PC-3 (cell line): ENCODE results near the gene PRF1. TPM values are rescaled to one million over a fixed set of nuclear protein-coding genes. Genes with fewer than 3 reads are reported as not detected.

ENCODE experiments used
- ATAC-seq: fragments of 200-7000 bp; cut with Tn5 transposase; 2 replicates; pipeline ENCODE4 v1.9.1; 2020; ENCODE audit warnings: mild to moderate bottlenecking, moderate library complexity
- BruUV-seq: library from RNA; stranded (reverse); fragments of 400-500 nt; replicated peaks from 2 replicates; lab custom pipeline; 2021; lab: Mats Ljungman, UMichigan
- CTCF ChIA-PET: fragments of 300-600 bp; sonication (Branson Sonifier 250); formaldehyde crosslinking; loops from one replicate; lab custom pipeline; 2022; ENCODE audit warnings: antibody characterized with exemption; lab: Charles Lee
- POLR2A ChIA-PET: fragments of 300-600 bp; sonication (Branson Sonifier 250); formaldehyde crosslinking; loops from one replicate; lab custom pipeline; 2022; ENCODE audit warnings: antibody characterized with exemption; ENCODE audit not compliant: unreplicated experiment; lab: Charles Lee
- DNase-seq: peaks from one replicate; pipeline ENCODE4 v3.0.0-alpha.2; 2015
- H2AFZ ChIP-seq: fragments of 300-600 bp; sonication (generic); 2 replicates; pipeline ENCODE4 v1.6.0; 2016; ENCODE audit warnings: antibody characterized with exemption, low read length
- H3F3A ChIP-seq: fragments of 300-600 bp; sonication (generic); one replicate; pipeline ENCODE4 v1.6.0; 2017; ENCODE audit warnings: antibody characterized with exemption, low read length, control low read depth, mild to moderate bottlenecking; ENCODE audit not compliant: unreplicated experiment
- H3K27ac ChIP-seq: fragments of 300-600 bp; sonication (generic); 2 replicates; pipeline ENCODE4 v1.5.1; 2016; ENCODE audit warnings: mild to moderate bottlenecking, low read length
- H3K27me3 ChIP-seq: fragments of 300-600 bp; sonication (generic); 2 replicates; pipeline ENCODE4 v1.6.1; 2016; ENCODE audit warnings: low read length, mixed read lengths
- H3K36me3 ChIP-seq: fragments of 300-600 bp; sonication (generic); 2 replicates; pipeline ENCODE4 v1.6.1; 2016; ENCODE audit warnings: low read depth, mixed run types, low read length, mixed read lengths
- H3K4me1 ChIP-seq: fragments of 300-600 bp; sonication (generic); 2 replicates; pipeline ENCODE4 v1.5.1; 2016; ENCODE audit warnings: low read length; ENCODE audit not compliant: insufficient read depth
- H3K4me2 ChIP-seq: fragments of 300-600 bp; sonication (generic); 2 replicates; pipeline ENCODE4 v1.6.0; 2016; ENCODE audit warnings: low read length
- H3K4me3 ChIP-seq: fragments of 300-600 bp; sonication (generic); 2 replicates; pipeline ENCODE4 v1.5.1; 2016; ENCODE audit warnings: mild to moderate bottlenecking, low read length, mixed read lengths
- H3K79me2 ChIP-seq: fragments of 300-600 bp; sonication (generic); 2 replicates; pipeline ENCODE4 v1.6.1; 2017; ENCODE audit warnings: low read length, mixed read lengths
- H3K9ac ChIP-seq: fragments of 300-600 bp; sonication (generic); 2 replicates; pipeline ENCODE4 v1.6.0; 2016; ENCODE audit warnings: mild to moderate bottlenecking, low read length
- H3K9me2 ChIP-seq: fragments of 300-600 bp; sonication (generic); replicated peaks from 2 replicates; pipeline ENCODE4 v1.6.1; 2016; ENCODE audit warnings: mixed run types, low read length, mixed read lengths
- H3K9me3 ChIP-seq: fragments of 300-600 bp; sonication (generic); 2 replicates; pipeline ENCODE4 v1.6.1; 2016; ENCODE audit warnings: low read length, mixed read lengths
- H4K20me1 ChIP-seq: fragments of 300-600 bp; sonication (generic); 2 replicates; pipeline ENCODE4 v1.6.1; 2016; ENCODE audit warnings: low read length, mixed read lengths
- EZH2 ChIP-seq: fragments of 300-600 bp; sonication (generic); IDR thresholded peaks from one replicate; pipeline ENCODE4 v1.6.1; 2017; ENCODE audit warnings: antibody characterized with exemption, mild to moderate bottlenecking, low read length; ENCODE audit not compliant: unreplicated experiment
- EZH2phosphoT487 ChIP-seq: fragments of 300-600 bp; sonication (generic); IDR thresholded peaks from 2 replicates; pipeline ENCODE4 v1.6.1; 2018; ENCODE audit warnings: mild to moderate bottlenecking, antibody characterized with exemption, low read length, borderline replicate concordance
- intact Hi-C: fragments of 100-400 bp; cut with micrococcal nuclease; formaldehyde crosslinking; loops from 2 replicates; pipeline ENCODE4 v1.9.0; 2023
- total RNA-seq: library from RNA; depleted of rRNA; stranded (reverse); fragments of >200 nt; gene quantifications from 2 replicates; pipeline ENCODE4 v1.2.3, GENCODE V29; 2014
- TF ChIP-seq, protein P1 (sequence below): fragments of 300-600 bp; sonication (generic); conservative IDR thresholded peaks from 2 replicates; pipeline ENCODE4 v1.5.1; 2017; ENCODE audit warnings: antibody characterized with exemption, low read depth, mild to moderate bottlenecking, low read length

PRF1 gene
- total RNA-seq, 1 experiment from 2014 or later = not detected

DNA sequence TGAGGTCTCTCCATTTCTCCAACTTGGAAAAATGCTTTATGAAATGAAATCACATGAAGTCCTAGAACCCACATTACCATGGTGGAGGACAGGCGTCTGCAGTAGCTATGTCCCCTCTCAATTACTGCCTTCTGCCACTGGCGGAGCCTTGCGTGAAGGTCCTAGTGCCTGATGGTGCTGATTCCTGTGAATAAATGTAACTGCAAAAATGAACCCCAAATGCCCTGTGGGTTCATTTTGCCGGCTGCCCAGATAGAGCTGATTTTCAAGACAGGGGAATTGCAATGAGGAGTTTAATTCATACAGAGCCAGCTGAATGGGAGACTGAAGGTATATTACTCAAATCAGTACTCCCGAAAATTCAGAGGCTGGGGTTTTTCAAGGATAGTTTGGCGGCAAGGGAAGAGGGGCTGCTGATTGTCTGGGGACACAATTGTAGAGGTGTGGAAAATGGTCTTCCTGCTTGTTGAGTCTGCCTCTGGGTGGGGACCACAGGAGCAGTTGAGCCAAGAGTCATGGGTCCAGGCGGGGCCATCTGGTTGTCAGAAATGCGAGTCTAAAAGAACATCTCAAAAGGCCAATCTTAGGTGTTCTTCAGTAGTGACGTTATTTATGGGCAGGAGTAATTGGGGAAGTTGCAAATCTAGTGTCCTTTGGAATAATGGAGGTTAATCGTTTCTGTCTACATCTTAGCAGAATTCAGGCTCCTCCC lies 13.5 kb downstream of the PRF1 start:
- Histone ChIP-seq H3K36me3 (no peaks in the 10 kb centered on the region), H3K79me2 (no peaks in the 10 kb centered on the region), H3K4me1 (peaks cover 5% of the 10 kb centered on the region; the same call in 1 of the 2 replicates), H4K20me1 (no peaks in the 10 kb centered on the region), H3K9me3 (no peaks in the 10 kb centered on the region), H3K9me2 (no peaks in the 10 kb centered on the region), H3K4me2 (no peak overlapping the region), H3K27me3 (no peaks in the 10 kb centered on the region), H3F3A (no peaks in the 10 kb centered on the region), H3K4me3 (no peak overlapping the region), H3K9ac (no peak overlapping the region), H2AFZ (no peak overlapping the region), H3K27ac (no peak overlapping the region)
- POLR2A ChIA-PET = no interaction called here
- intact Hi-C loops = no loop called here
- CTCF ChIA-PET = no interaction called here
- no TSS peak for BruUV-seq
- DNase-seq = no peak
- no peak for ATAC-seq
- TF ChIP-seq EZH2phosphoT487 = no peak
- TF ChIP-seq EZH2 = no peak
- TF ChIP-seq, protein P1, sequence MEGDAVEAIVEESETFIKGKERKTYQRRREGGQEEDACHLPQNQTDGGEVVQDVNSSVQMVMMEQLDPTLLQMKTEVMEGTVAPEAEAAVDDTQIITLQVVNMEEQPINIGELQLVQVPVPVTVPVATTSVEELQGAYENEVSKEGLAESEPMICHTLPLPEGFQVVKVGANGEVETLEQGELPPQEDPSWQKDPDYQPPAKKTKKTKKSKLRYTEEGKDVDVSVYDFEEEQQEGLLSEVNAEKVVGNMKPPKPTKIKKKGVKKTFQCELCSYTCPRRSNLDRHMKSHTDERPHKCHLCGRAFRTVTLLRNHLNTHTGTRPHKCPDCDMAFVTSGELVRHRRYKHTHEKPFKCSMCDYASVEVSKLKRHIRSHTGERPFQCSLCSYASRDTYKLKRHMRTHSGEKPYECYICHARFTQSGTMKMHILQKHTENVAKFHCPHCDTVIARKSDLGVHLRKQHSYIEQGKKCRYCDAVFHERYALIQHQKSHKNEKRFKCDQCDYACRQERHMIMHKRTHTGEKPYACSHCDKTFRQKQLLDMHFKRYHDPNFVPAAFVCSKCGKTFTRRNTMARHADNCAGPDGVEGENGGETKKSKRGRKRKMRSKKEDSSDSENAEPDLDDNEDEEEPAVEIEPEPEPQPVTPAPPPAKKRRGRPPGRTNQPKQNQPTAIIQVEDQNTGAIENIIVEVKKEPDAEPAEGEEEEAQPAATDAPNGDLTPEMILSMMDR = no peak

DNA sequence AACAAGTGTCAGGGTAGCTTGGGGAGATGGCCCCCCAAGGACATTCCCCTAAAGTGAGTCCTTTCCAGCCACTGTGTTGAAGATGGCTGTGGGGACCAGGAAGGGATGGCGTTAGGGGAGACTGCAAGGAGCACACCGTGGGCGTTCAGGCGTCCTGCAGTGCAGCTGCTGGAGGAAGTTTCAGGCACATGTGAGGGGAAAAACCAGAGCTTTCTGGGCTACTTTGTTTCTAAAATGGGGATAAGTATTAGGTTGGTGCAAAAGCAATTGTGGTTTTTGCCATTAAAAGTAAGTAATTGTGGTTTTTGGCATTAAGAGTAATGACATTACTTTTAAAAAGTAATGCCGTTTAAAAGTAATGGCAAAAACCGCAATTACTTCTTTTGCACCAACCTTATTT lies 14.3 kb downstream of the PRF1 start:
- H3K27ac ChIP-seq = no peak overlapping the region
- H4K20me1 ChIP-seq = no peaks in the 10 kb centered on the region
- no peaks in the 10 kb centered on the region for H3K9me2 ChIP-seq
- H3K9ac ChIP-seq = no peak overlapping the region
- no peak for TF ChIP-seq EZH2
- TF ChIP-seq EZH2phosphoT487 = no peak
- TF ChIP-seq, protein P1 = no peak
- intact Hi-C loops = no loop called here
- peaks cover 5% of the 10 kb centered on the region; the same call in 1 of the 2 replicates for H3K4me1 ChIP-seq
- ChIA-PET POLR2A (no interaction called here), CTCF (no interaction called here)
- H3K79me2 ChIP-seq = no peaks in the 10 kb centered on the region
- no peaks in the 10 kb centered on the region for H3K9me3 ChIP-seq
- no peak overlapping the region for H3K4me2 ChIP-seq
- no peak for DNase-seq
- H3K27me3 ChIP-seq = no peaks in the 10 kb centered on the region
- H2AFZ ChIP-seq = no peak overlapping the region
- H3F3A ChIP-seq = no peaks in the 10 kb centered on the region
- no peak overlapping the region for H3K4me3 ChIP-seq
- no peaks in the 10 kb centered on the region for H3K36me3 ChIP-seq
- no peak for ATAC-seq
- BruUV-seq = no TSS peak

DNA sequence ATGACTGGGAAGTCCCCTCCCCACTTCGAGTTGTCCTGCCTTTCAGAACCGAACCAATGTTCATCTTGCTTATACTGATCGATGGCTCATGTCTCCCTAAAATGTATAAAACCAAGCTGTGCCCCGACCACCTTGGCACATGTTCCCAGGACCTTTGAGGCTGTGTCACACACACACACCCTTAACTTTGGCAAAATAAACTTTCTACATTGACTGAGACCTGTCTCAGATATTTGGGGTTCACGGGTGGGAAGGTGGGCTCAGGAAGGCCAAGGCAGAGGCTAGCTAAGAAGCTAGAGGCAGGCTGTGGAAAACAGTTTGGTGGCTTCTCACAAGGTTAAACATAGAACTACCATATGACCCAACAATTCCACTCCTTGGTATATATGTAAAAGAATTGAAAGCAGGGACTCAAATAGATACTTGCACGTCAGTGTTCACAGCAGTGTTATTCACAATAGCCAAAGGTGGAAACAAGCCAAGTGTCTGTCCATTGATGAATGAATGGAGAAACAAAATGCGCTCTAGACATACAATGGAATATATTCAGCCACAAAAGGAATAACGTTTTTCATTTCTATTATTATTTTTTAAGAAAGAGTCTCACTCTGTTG lies 15.4 kb downstream of the PRF1 start:
- Histone ChIP-seq H3K4me2 (no peak overlapping the region), H3K9me2 (no peaks in the 10 kb centered on the region), H3F3A (no peaks in the 10 kb centered on the region), H3K27me3 (no peaks in the 10 kb centered on the region), H4K20me1 (no peaks in the 10 kb centered on the region), H2AFZ (no peak overlapping the region), H3K27ac (no peak overlapping the region), H3K4me1 (no peaks in the 10 kb centered on the region), H3K79me2 (no peaks in the 10 kb centered on the region), H3K36me3 (no peaks in the 10 kb centered on the region), H3K9me3 (no peaks in the 10 kb centered on the region), H3K9ac (no peak overlapping the region), H3K4me3 (no peak overlapping the region)
- intact Hi-C loops = no loop called here
- TF ChIP-seq EZH2 = no peak
- no peak for TF ChIP-seq EZH2phosphoT487
- ChIA-PET POLR2A (no interaction called here), CTCF (no interaction called here)
- no TSS peak for BruUV-seq
- ATAC-seq (no peak), DNase-seq (no peak)
